ENCODE measurements around the gene DEK. TPM values are rescaled to one million over a fixed set of nuclear protein-coding genes. Genes with fewer than 3 reads are reported as not detected.

DEK gene
- total and polyA plus RNA-seq, 2 of the 13 experiments (the other 11 are each of a cell fraction or from before 2014, with no cell fraction given) = 53.2 to 276 TPM

GRCh38 chr6:18264219-18264922 is at the start of gene DEK (continued):
- peak; percentile 58; the same call in 1 of the 2 replicates for TF ChIP-seq ZNF563 (CRISPR knock-in tag; IDR thresholded peaks at IDR 0.05)
- TF ChIP-seq ZKSCAN8 (CRISPR knock-in tag; IDR thresholded peaks at IDR 0.05; ENCODE audit: borderline replicate concordance) = peak; percentile 48; the same call in 1 of the 2 replicates
- no peak for TF ChIP-seq FUBP1 (CRISPR knock-in tag; IDR thresholded peaks at IDR 0.05; ENCODE audit: borderline replicate concordance)
- TF ChIP-seq ETV6 (CRISPR knock-in tag; conservative IDR thresholded peaks at IDR 0.05) = 0 out of 2 replicates have a peak, but pooled peaks have one; percentile 6
- TF ChIP-seq GATAD2A (CRISPR knock-in tag; IDR thresholded peaks at IDR 0.05) = peak; percentile 71
- TF ChIP-seq MAFF (IDR thresholded peaks at IDR 0.05; ENCODE audit: low read depth, low read length) = no peak
- TF ChIP-seq KDM1A (CRISPR knock-in tag; IDR thresholded peaks at IDR 0.05) = no peak; the same call in 1 of the 2 replicates
- TF ChIP-seq PHB2 (IDR thresholded peaks at IDR 0.05; ENCODE audit: partially characterized antibody) = no peak
- TF ChIP-seq PRDM15 (CRISPR knock-in tag; IDR thresholded peaks at IDR 0.05) = no peak
- peak; percentile 72 for TF ChIP-seq AGO2 (optimal IDR thresholded peaks at IDR 0.05; ENCODE audit: low read depth, low read length)
- no peak for TF ChIP-seq TGIF2 (CRISPR knock-in tag; IDR thresholded peaks at IDR 0.05)
- peak; percentile 87; the same call in 1 of the 2 replicates for TF ChIP-seq ZNF34 (CRISPR knock-in tag; IDR thresholded peaks at IDR 0.05; ENCODE audit: borderline replicate concordance)
- no peak for TF ChIP-seq ATAD3A (CRISPR knock-in tag; IDR thresholded peaks at IDR 0.05)
- peak; percentile 34; the same call in 1 of the 2 replicates for TF ChIP-seq MYPOP (CRISPR knock-in tag; IDR thresholded peaks at IDR 0.05)
- no peak; the same call in 1 of the 2 replicates for TF ChIP-seq PRDM10 (CRISPR knock-in tag; IDR thresholded peaks at IDR 0.05; ENCODE audit: low read depth)
- TF ChIP-seq ATF6 (CRISPR knock-in tag; conservative IDR thresholded peaks at IDR 0.05) = no peak
